WI38 (cell line): ENCODE measurements around the gene SPTLC3.

Experiments used
- H3K4me3 ChIP-seq: 2 replicates; pipeline ENCODE4 v1.5.1; 2011; ENCODE audit warnings: low read depth, mild to moderate bottlenecking, control low read depth, low read length
- CTCF ChIP-seq: IDR thresholded peaks from 2 replicates; pipeline ENCODE4 v1.5.1; 2012; ENCODE audit warnings: low read depth, mild to moderate bottlenecking, control low read depth, low read length

SPTLC3 gene

DNA sequence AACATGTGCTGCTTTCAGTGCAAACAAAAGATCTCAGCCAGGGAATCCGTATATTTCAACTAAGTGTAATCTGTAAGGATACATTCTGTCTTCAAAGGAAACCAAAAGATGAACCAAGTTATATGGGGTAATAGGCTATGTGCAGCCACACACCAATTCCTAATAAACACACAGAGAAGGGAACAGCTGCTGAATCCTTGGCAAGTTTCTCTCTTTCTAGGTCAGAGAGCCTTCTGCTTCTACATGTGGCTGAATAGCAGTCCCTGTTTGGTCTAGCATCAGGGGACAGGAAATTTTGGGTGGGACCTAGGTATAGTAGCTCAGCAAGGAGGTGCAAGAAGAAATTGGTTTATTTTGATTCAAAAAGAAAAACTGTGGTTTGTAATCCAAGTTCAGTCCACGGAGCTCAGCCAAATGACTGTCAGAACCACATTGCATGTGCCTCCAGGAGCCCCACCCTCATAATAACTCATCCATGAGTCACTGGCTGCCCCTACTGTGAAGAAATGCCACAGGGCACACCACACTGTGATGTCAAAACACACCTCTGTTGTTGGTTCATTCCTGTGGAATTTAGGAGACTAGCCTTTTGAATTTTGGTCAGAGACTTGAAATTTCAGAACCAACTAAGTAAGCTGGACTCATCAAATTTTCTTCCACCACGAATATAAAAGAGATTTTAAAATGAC, 21.1 kb downstream of the SPTLC3 start:
- H3K4me3 ChIP-seq = no peak overlapping the region
- no peak for TF ChIP-seq CTCF

DNA sequence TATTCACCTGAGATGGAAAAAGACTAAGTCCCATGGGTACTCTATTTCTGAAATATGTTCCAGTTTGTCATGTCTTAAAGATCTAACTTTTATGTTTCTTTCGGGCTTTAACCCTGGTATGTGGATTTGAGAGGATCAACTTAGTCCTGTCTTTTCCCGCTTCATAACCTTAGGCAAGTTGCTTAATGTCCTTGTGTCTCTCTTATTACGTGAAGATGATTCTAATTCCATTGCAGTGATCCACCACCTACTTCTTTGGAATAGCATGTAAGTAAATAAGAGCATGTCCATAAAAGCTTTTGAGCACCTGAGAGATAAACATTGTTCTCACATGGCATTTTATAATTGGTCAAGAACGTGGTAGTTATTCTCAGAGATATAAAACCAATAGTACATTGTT, 23.0 kb downstream of the SPTLC3 start:
- TF ChIP-seq CTCF = no peak
- no peak overlapping the region for H3K4me3 ChIP-seq

DNA sequence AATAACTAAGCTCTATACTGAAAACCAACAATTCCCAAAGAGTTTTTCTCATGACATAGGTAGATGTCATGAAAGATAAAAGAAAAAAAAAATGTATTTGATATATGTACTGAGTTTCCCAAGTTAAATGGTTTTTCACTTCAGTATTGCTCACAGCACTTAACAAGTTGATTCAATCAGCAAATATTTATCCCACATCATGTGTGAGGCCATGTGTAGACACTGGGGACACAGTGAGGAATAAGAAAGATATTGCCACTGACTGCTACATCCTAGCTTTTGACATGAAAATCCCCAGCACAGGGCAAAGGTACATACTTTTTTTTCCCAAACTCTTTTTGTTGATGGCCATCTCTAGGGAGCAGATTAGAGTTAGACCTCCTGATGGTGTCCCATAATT, 25.3 kb downstream of the SPTLC3 start:
- TF ChIP-seq CTCF = no peak
- H3K4me3 ChIP-seq = no peak overlapping the region

- TF ChIP-seq CTCF = no peak
- no peak overlapping the region for H3K4me3 ChIP-seq
Observed at GRCh38 chr20:13034936-13035335, 26.2 kb downstream of the SPTLC3 start.

DNA sequence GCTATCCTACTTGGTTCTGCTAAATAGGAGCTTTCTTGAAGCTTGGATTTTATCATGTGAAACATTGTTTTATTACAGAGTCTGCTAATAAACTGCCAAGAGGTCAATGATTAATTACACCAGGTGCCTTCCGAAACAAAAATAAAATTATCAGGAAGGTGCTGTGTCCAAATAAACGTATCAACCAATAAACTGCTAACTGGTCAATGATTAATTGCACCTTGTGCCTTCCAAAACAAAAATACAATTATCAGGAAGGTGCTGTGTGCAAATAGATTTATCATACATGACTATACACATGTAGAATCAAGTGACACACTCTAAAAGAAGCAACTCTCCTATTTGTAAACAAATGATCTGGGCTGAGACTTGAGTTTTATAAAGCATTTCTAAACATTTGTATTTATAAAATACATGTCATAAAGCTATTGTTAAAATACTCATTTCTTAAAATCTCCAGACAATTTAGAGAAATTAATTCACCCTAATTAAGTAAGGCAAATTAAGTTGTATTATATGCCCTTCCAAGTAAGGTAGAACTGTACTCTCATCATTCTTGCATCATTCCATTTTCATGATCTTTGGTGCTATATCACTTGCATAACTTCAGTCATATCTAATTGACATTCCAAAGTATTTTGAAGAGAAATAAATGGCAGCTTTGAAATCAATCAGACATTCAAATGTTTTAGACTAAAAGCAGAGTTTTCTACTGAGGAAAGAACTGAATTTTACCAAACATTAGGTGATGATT, 26.8 kb downstream of the SPTLC3 start:
- no peak for TF ChIP-seq CTCF
- no peak overlapping the region for H3K4me3 ChIP-seq

DNA sequence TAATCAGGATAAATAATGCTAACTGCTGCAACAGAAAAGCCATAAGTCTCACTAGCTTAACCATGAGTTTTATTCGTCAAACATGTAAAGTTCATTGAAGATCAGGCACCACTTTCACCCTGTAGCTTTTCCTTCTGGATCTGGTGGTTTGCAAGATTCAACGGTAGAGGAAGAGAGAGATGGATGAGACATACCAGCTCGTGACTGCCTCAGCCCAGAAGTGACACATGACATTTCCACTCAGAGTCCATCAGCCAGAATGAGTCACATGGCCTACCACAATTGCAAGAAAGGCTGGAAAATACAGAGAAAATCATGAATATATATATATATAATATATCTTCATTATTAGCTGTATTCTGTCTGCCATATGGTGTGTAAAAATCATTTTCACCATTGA, 29.0 kb downstream of the SPTLC3 start:
- no peak for TF ChIP-seq CTCF
- no peak overlapping the region for H3K4me3 ChIP-seq

- no peak for TF ChIP-seq CTCF
- H3K4me3 ChIP-seq = no peak overlapping the region
Observed at GRCh38 chr20:13041574-13042457, 33.0 kb downstream of the SPTLC3 start.
